Endothelial cell of umbilical vein (primary cell): ENCODE measurements around the gene OXSR1. TPM values are rescaled to one million over a fixed set of nuclear protein-coding genes. Genes with fewer than 3 reads are reported as not detected.

Experiments used
- BruUV-seq: library from RNA; stranded (reverse); fragments of 400-500 nt; replicated peaks from 2 replicates; lab custom pipeline; 2021; lab: Mats Ljungman, UMichigan
- CTCF ChIA-PET: fragments of 300-600, 350-600 bp; sonication (Branson Sonifier 250); formaldehyde crosslinking; loops from one replicate; lab custom pipeline; 2021; ENCODE audit warnings: antibody characterized with exemption, inconsistent platforms; lab: Charles Lee
- POLR2A ChIA-PET: fragments of 300-600, 350-600 bp; sonication (Branson Sonifier 250); formaldehyde crosslinking; loops from one replicate; lab custom pipeline; 2021; ENCODE audit warnings: antibody characterized with exemption, inconsistent platforms; lab: Charles Lee
- DNase-seq: peaks from one replicate; pipeline ENCODE4 v3.0.0-alpha.2; 2011; ENCODE audit warnings: low read depth, low spot score
- FAIRE-seq: peaks from 2 replicates; lab custom pipeline; 2011; peaks lifted over from hg19 to GRCh38; lab: Jason Lieb, UNC
- H2AFZ ChIP-seq: 2 replicates; pipeline ENCODE4 v1.6.0; 2012; ENCODE audit warnings: low read depth, low read length, control low read depth, inconsistent platforms
- H3K27ac ChIP-seq: 2 replicates; pipeline ENCODE4 v1.5.1; 2011; ENCODE audit warnings: low read depth, mild to moderate bottlenecking, control low read depth, low read length, moderate library complexity; ENCODE audit not compliant: insufficient read depth
- H3K27me3 ChIP-seq, 2 experiments: 2 replicates each; pipeline versions ENCODE4 v1.6.0 to v1.6.1; 2011; ENCODE audit warnings: low read length in 2 of 2, mixed read lengths in 1 of 2; ENCODE audit not compliant: control insufficient read depth in 2 of 2, insufficient read depth in 2 of 2
- H3K36me3 ChIP-seq, 2 experiments: 2 replicates in 1 of 2; 3 replicates in 1 of 2; pipeline ENCODE4 v1.5.1; 2011; ENCODE audit warnings: low read length in 2 of 2, mild to moderate bottlenecking in 1 of 2, moderate library complexity in 1 of 2; ENCODE audit not compliant: control insufficient read depth in 2 of 2, insufficient read depth in 2 of 2; ENCODE audit errors: extremely low read depth in 1 of 2
- H3K4me1 ChIP-seq: 3 replicates; pipeline ENCODE4 v1.5.1; 2011; ENCODE audit warnings: mild to moderate bottlenecking, low read length; ENCODE audit not compliant: control insufficient read depth, insufficient read depth; ENCODE audit errors: extremely low read depth
- H3K4me2 ChIP-seq: 2 replicates; pipeline ENCODE4 v1.6.1; 2011; ENCODE audit warnings: low read length, control low read depth, mixed read lengths; ENCODE audit not compliant: insufficient read depth
- H3K4me3 ChIP-seq, 3 experiments: fragments of 200-600 bp in 1 of 3; sonication (generic), shearing (Covaris generic) in 1 of 3; replicated peaks in 1 of 3; 2 replicates each; pipeline ENCODE4 v1.5.1; 2011 to 2016; ENCODE audit warnings: control low read depth in 3 of 3, low read length in 3 of 3, mild to moderate bottlenecking in 2 of 3, inconsistent platforms in 1 of 3, low read depth in 1 of 3, moderate library complexity in 1 of 3; ENCODE audit not compliant: insufficient read depth in 1 of 3
- H3K79me2 ChIP-seq: 2 replicates; pipeline ENCODE4 v1.6.0; 2012; ENCODE audit warnings: low read length, inconsistent platforms; ENCODE audit not compliant: control insufficient read depth, insufficient read depth
- H3K9ac ChIP-seq: replicated peaks from 2 replicates; pipeline ENCODE3; 2011; ENCODE audit warnings: low read length, control low read depth; ENCODE audit not compliant: insufficient read depth; ENCODE audit errors: extremely low read depth
- H3K9me1 ChIP-seq: replicated peaks from 3 replicates; pipeline ENCODE4 v1.6.0; 2011; ENCODE audit warnings: mild to moderate bottlenecking, low read length; ENCODE audit not compliant: control insufficient read depth, insufficient read depth; ENCODE audit errors: extremely low read depth
- H3K9me3 ChIP-seq: replicated peaks from 2 replicates; pipeline ENCODE4 v1.5.1; 2012; ENCODE audit warnings: low read length, inconsistent platforms; ENCODE audit not compliant: control insufficient read depth, insufficient read depth
- H4K20me1 ChIP-seq: replicated peaks from 2 replicates; pipeline ENCODE3; 2011; ENCODE audit warnings: mild to moderate bottlenecking, low read length; ENCODE audit not compliant: control insufficient read depth, insufficient read depth; ENCODE audit errors: extremely low read depth
- EZH2 ChIP-seq: IDR thresholded peaks from 2 replicates; pipeline ENCODE4 v1.6.1; 2012; ENCODE audit warnings: borderline replicate concordance, low read depth, mild to moderate bottlenecking, moderate library complexity, low read length, inconsistent platforms; ENCODE audit not compliant: severe bottlenecking
- FOS ChIP-seq: IDR thresholded peaks from 2 replicates; pipeline ENCODE4 v1.6.1; 2011; ENCODE audit warnings: mild to moderate bottlenecking, low read length, moderate library complexity, borderline replicate concordance; ENCODE audit not compliant: insufficient read depth
- GATA2 ChIP-seq: IDR thresholded peaks from 2 replicates; pipeline ENCODE4 v1.7.0; 2011; ENCODE audit warnings: low read depth, mild to moderate bottlenecking, moderate library complexity, mixed read lengths, low read length; ENCODE audit not compliant: insufficient read length, insufficient read depth
- JUN ChIP-seq: IDR thresholded peaks from 2 replicates; pipeline ENCODE4 v1.6.1; 2011; ENCODE audit warnings: borderline replicate concordance, low read depth; ENCODE audit not compliant: insufficient read length, insufficient read depth
- MAX ChIP-seq: IDR thresholded peaks from 2 replicates; pipeline ENCODE4 v1.6.1; 2011; ENCODE audit not compliant: insufficient read depth, insufficient read length
- MYC ChIP-seq: IDR thresholded peaks from one replicate; pipeline ENCODE4 v1.6.1; 2011; ENCODE audit warnings: mild to moderate bottlenecking, low read depth, low read length
- POLR2A ChIP-seq: IDR thresholded peaks from 2 replicates; pipeline ENCODE4 v1.6.1; 2012; ENCODE audit warnings: low read depth, mild to moderate bottlenecking, control low read depth, low read length
- POLR2AphosphoS5 ChIP-seq: IDR thresholded peaks from 2 replicates; pipeline ENCODE4 v1.6.1; 2012; ENCODE audit warnings: low read depth, mild to moderate bottlenecking, control low read depth, low read length, moderate library complexity; ENCODE audit not compliant: insufficient read depth
- dilution Hi-C: fragments of 300-500 bp; cut with MboI; formaldehyde crosslinking; loops from one replicate; pipeline ENCODE4 v1.15.0; 2019; ENCODE audit warnings: low sequenced_read_pairs; ENCODE audit not compliant: extremely low pct_ligation_motif_present
- intact Hi-C: fragments of 100-400 bp; cut with micrococcal nuclease; formaldehyde crosslinking; loops from one replicate; pipeline ENCODE4 v1.10.0; 2022
- polyA plus RNA-seq, 4 experiments: library from polyadenylated mRNA; depleted of rRNA in 3 of 4; stranded (reverse) in 3 of 4; unstranded in 1 of 4; fragments of >200 nt; gene quantifications; 2 replicates each; pipeline versions ENCODE4 v1.2.1 to v1.2.3, GENCODE V29; 2011 to 2012; ENCODE audit warnings: missing spikeins in 1 of 4
- total RNA-seq: library from RNA; stranded (reverse); gene quantifications from 2 replicates; pipeline ENCODE4 v1.2.3, GENCODE V29; 2021
- TF ChIP-seq, protein P1 (sequence below), 2 donors: IDR thresholded peaks; 1 replicate in 1 of 2; 2 replicates in 1 of 2; pipeline ENCODE4 v1.5.1; 2011; ENCODE audit warnings: low read length in 2 of 2, mild to moderate bottlenecking in 2 of 2, moderate library complexity in 2 of 2, control low read depth in 1 of 2, inconsistent platforms in 1 of 2, low read depth in 1 of 2; ENCODE audit not compliant: insufficient read depth in 1 of 2; ENCODE audit errors: extremely low read depth in 1 of 2

The OXSR1 gene
- total and polyA plus RNA-seq, 2 donors (not counting 3 experiments of a cell fraction or from before 2014, with no cell fraction given) = 15.1 to 32.9 TPM

DNA sequence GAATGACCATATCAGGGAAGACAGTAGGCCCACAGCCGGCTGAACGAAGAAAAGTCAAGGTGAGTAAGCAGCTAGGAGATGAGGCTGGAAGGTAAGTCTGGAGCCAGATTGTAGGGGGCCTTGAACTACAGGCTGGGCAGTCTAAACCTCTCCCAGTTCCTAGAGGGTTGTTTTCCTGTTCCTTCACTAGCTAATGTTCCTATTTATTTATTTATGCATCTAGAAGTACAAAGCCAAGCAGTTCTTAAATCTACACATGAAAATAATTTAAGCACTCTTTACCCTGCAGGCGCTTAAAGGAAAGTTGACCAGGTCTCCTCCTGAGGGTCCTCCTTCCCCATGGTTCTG, 32.2 kb upstream of the OXSR1 start:
- intact Hi-C loops (loop anchor here (10.0 kb wide), 2 partner anchors 278 to 522 kb away; no protein-coding TSS in a partner anchor), dilution Hi-C loops (no loop called here)
- DNase-seq (no peak), FAIRE-seq (no peak)
- BruUV-seq = no TSS peak
- TF ChIP-seq EZH2 (no peak), GATA2 (no peak), FOS (no peak), JUN (no peak), MAX (no peak), POLR2AphosphoS5 (no peak), MYC (no peak), POLR2A (no peak)
- TF ChIP-seq, protein P1, sequence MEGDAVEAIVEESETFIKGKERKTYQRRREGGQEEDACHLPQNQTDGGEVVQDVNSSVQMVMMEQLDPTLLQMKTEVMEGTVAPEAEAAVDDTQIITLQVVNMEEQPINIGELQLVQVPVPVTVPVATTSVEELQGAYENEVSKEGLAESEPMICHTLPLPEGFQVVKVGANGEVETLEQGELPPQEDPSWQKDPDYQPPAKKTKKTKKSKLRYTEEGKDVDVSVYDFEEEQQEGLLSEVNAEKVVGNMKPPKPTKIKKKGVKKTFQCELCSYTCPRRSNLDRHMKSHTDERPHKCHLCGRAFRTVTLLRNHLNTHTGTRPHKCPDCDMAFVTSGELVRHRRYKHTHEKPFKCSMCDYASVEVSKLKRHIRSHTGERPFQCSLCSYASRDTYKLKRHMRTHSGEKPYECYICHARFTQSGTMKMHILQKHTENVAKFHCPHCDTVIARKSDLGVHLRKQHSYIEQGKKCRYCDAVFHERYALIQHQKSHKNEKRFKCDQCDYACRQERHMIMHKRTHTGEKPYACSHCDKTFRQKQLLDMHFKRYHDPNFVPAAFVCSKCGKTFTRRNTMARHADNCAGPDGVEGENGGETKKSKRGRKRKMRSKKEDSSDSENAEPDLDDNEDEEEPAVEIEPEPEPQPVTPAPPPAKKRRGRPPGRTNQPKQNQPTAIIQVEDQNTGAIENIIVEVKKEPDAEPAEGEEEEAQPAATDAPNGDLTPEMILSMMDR (IDR thresholded peaks at IDR 0.05; ENCODE audit: extremely low read depth in 1 of 2, insufficient read depth in 1 of 2, low read depth in 1 of 2, low read length in 2 of 2) = no peak
- Histone ChIP-seq H3K9me1 (no peaks in the 10 kb centered on the region), H2AFZ (no peak overlapping the region), H3K4me1 (peaks cover 13% of the 10 kb centered on the region), H4K20me1 (no peaks in the 10 kb centered on the region), H3K4me2 (no peak overlapping the region), H3K79me2 (peaks cover 11% of the 10 kb centered on the region), H3K27me3 (no peaks in the 10 kb centered on the region), H3K27ac (no peak overlapping the region), H3K9me3 (no peaks in the 10 kb centered on the region), H3K4me3 (no peak overlapping the region), H3K36me3 (peaks cover 2 to 21% of the 10 kb centered on the region in 2 experiments), H3K9ac (no peak overlapping the region)
- POLR2A ChIA-PET = no interaction called here
- CTCF ChIA-PET = interaction anchor here (0.6 to 1.2 kb wide), 3 partner anchors 14 to 165 kb away, joined by 3 to 8 read pairs (median 3); no protein-coding TSS in a partner anchor
